Kidney (tissue), 14 donors: ENCODE data around the gene C1QTNF1. TPM values are rescaled to one million over a fixed set of nuclear protein-coding genes. Genes with fewer than 3 reads are reported as not detected.

ENCODE experiments used
- DNase-seq, 5 donors: peaks; one replicate each; pipeline ENCODE4 v3.0.0-alpha.2; 2013 to 2020
- FAIRE-seq: peaks from 2 replicates; lab custom pipeline; 2012; peaks lifted over from hg19 to GRCh38; lab: Jason Lieb, UNC
- H3K27ac ChIP-seq, 2 donors: one replicate each; pipeline ENCODE4 v1.7.0; 2013; ENCODE audit warnings: low read depth in 2 of 2, low read length in 2 of 2, inconsistent platforms in 1 of 2
- H3K27me3 ChIP-seq: one replicate; pipeline ENCODE4 v1.7.1; 2013; ENCODE audit warnings: low read length, inconsistent platforms; ENCODE audit not compliant: control insufficient read depth, insufficient read depth
- H3K36me3 ChIP-seq, 3 donors: one replicate each; pipeline versions ENCODE4 v1.7.0 to v1.7.1; 2013; ENCODE audit warnings: low read length in 3 of 3, control low read depth in 1 of 3, inconsistent platforms in 1 of 3; ENCODE audit not compliant: insufficient read depth in 3 of 3, control insufficient read depth in 2 of 3
- H3K4me1 ChIP-seq, 3 donors: one replicate each; pipeline versions ENCODE4 v1.7.0 to v1.7.1; 2013; ENCODE audit warnings: low read length in 3 of 3, inconsistent platforms in 1 of 3, low read depth in 1 of 3; ENCODE audit not compliant: control insufficient read depth in 2 of 3, insufficient read depth in 2 of 3
- H3K4me3 ChIP-seq, 3 donors: one replicate each; pipeline versions ENCODE4 v1.7.0 to v1.8.1; 2013; ENCODE audit warnings: low read length in 3 of 3, control low read depth in 1 of 3, inconsistent platforms in 1 of 3
- H3K9ac ChIP-seq, 3 donors: one replicate each; pipeline versions ENCODE4 v1.7.0 to v1.7.1; 2013; ENCODE audit warnings: low read length in 3 of 3, control low read depth in 1 of 3, inconsistent platforms in 1 of 3
- H3K9me3 ChIP-seq, 3 donors: one replicate each; pipeline versions ENCODE4 v1.7.0 to v1.7.1; 2013; ENCODE audit warnings: low read length in 3 of 3, control low read depth in 1 of 3, inconsistent platforms in 1 of 3; ENCODE audit not compliant: control insufficient read depth in 2 of 3, insufficient read depth in 1 of 3
- CTCF ChIP-seq: IDR thresholded peaks from 3 replicates; pipeline ENCODE4 v1.5.1; 2012; ENCODE audit warnings: mild to moderate bottlenecking, moderate library complexity, borderline replicate concordance; ENCODE audit not compliant: insufficient read depth; ENCODE audit errors: extremely low read depth
- intact Hi-C: fragments of 100-400 bp; cut with DNase I; formaldehyde crosslinking; loops from one replicate; pipeline ENCODE4 v1.11.1; 2022
- polyA plus RNA-seq: library from polyadenylated mRNA; stranded (reverse); fragments of 350-450 nt; fragmentation: Illumina TruSeq; extraction: RNeasy Lipid Tissue Mini Kit (QIAGEN cat#74804); gene quantifications from one replicate; pipeline ENCODE4 v1.2.3, GENCODE V29; 2014; ENCODE audit warnings: low read depth, low replicate concordance; ENCODE audit not compliant: insufficient read depth
- total RNA-seq: library from RNA; stranded (reverse); fragmentation: NEBNext Ultra II Directional; extraction: Animal tissue kit (Norgen Biotek cat#: 25700); gene quantifications from one replicate; pipeline ENCODE4 v1.2.1, GENCODE V29; 2021
- donor health status: control.
- donor health status: control.
- donor health status: control.
- donor health status: control.
- donor health status: control.
- donor health status: DM: yes; HTN: yes; CAD: no.
- donor health status: Normal renal cell carcinoma (clear cell type).

The C1QTNF1 gene
- total and polyA plus RNA-seq, 2 donors from 2014 or later = 18.0 to 65.2 TPM

GRCh38 chr17:79050551-79050950 lies 26.6 kb downstream of the C1QTNF1 start:
- no peak for FAIRE-seq
- DNase-seq = peak in 1 of 5 donors; percentile 31
- TF ChIP-seq CTCF = no peak

GRCh38 chr17:79051306-79051705 lies 27.3 kb downstream of the C1QTNF1 start:
- Histone ChIP-seq H3K27me3 (no peaks in the 10 kb centered on the region), H3K9me3 (no peaks in the 10 kb centered on the region), H3K27ac (no peak overlapping the region), H3K4me1 (no peaks in the 10 kb centered on the region), H3K9ac (no peak overlapping the region), H3K4me3 (no peak overlapping the region), H3K36me3 (no peaks in the 10 kb centered on the region)
- FAIRE-seq = no peak
- no peak for TF ChIP-seq CTCF
- intact Hi-C loops = no loop called here
- no peak for DNase-seq

More at GRCh38 chr17:79050551-79050950, 26.6 kb downstream of the C1QTNF1 start:
- Histone ChIP-seq H3K9ac (no peak overlapping the region), H3K9me3 (no peaks in the 10 kb centered on the region), H3K4me1 (peaks cover 0 to 2% (median 0%) of the 10 kb centered on the region in 3 donors), H3K27me3 (no peaks in the 10 kb centered on the region), H3K27ac (no peak overlapping the region), H3K36me3 (no peaks in the 10 kb centered on the region), H3K4me3 (no peak overlapping the region)
- intact Hi-C loops = no loop called here

GRCh38 chr17:79052131-79052530 lies 28.2 kb downstream of the C1QTNF1 start:
- Histone ChIP-seq H3K9ac (no peak overlapping the region), H3K9me3 (no peaks in the 10 kb centered on the region), H3K4me1 (no peaks in the 10 kb centered on the region), H3K27ac (no peak overlapping the region), H3K36me3 (no peaks in the 10 kb centered on the region), H3K27me3 (no peaks in the 10 kb centered on the region), H3K4me3 (no peak overlapping the region)
- no peak for TF ChIP-seq CTCF
- no peak for FAIRE-seq
- intact Hi-C loops = no loop called here
- no peak for DNase-seq
